HCT116 (cell line): ENCODE data around the gene PTDSS2. TPM values are rescaled to one million over a fixed set of nuclear protein-coding genes. Genes with fewer than 3 reads are reported as not detected.

Experiments used
- ATAC-seq: fragments of 200-7000 bp; cut with Tn5 transposase; 2 replicates; pipeline ENCODE4 v1.9.1; 2020; ENCODE audit warnings: mild to moderate bottlenecking, moderate library complexity
- BruUV-seq: library from RNA; stranded (reverse); fragments of 400-500 nt; replicated peaks from 2 replicates; lab custom pipeline; 2021; lab: Mats Ljungman, UMichigan
- CTCF ChIA-PET: fragments of 300-600 bp; sonication (Branson Sonifier 250); formaldehyde crosslinking; loops from one replicate; lab custom pipeline; 2021; ENCODE audit warnings: antibody characterized with exemption; lab: Charles Lee
- POLR2A ChIA-PET: fragments of 300-600, 350-600 bp; sonication (Branson Sonifier 250); formaldehyde crosslinking; loops from one replicate; lab custom pipeline; 2021; ENCODE audit warnings: antibody characterized with exemption; lab: Charles Lee
- RAD21 ChIA-PET, 2 experiments: fragments of 300-600 bp; sonication (Branson Sonifier 250); formaldehyde crosslinking; loops; one replicate each; lab custom pipeline; 2023; ENCODE audit warnings: low total read pairs in 2 of 2; ENCODE audit not compliant: uncharacterized antibody in 2 of 2, unreplicated experiment in 2 of 2, low non-redundant PET in 1 of 2; lab: Charles Lee
- DNase-seq: peaks from one replicate; pipeline ENCODE4 v3.0.0-alpha.2; 2010; ENCODE audit warnings: low read depth, low spot score
- H2AFZ ChIP-seq: fragments of 200-600 bp; shearing (Covaris generic), sonication (generic); 2 replicates; pipeline ENCODE4 v1.6.1; 2017; ENCODE audit warnings: low read depth, mixed run types, mixed read lengths, antibody characterized with exemption, low read length; ENCODE audit not compliant: poor library complexity, severe bottlenecking
- H3K27ac ChIP-seq: 2 replicates; pipeline ENCODE4 v1.5.1; 2012; ENCODE audit warnings: low read depth, low read length
- H3K27me3 ChIP-seq: fragments of 200-600 bp; sonication (generic); 2 replicates; pipeline ENCODE4 v1.6.1; 2016; ENCODE audit warnings: mixed run types, low read length, mixed read lengths; ENCODE audit not compliant: insufficient read depth
- H3K36me3 ChIP-seq, 2 experiments: fragments of 200-500 bp in 1 of 2; fragments of 200-600 bp in 1 of 2; sonication (Bioruptor generic) in 1 of 2; sonication (generic) in 1 of 2; 2 replicates each; pipeline versions ENCODE4 v1.5.1 to v1.6.1; 2014 to 2016; ENCODE audit warnings: low read length in 2 of 2, inconsistent platforms in 1 of 2, mixed read lengths in 1 of 2, mixed run types in 1 of 2; ENCODE audit not compliant: insufficient read depth in 2 of 2, control insufficient read depth in 1 of 2
- H3K4me1 ChIP-seq, 2 experiments: fragments of 200-600 bp in 1 of 2; sonication (generic) in 1 of 2; 2 replicates each; pipeline versions ENCODE4 v1.5.1 to v1.6.1; 2012 to 2017; ENCODE audit warnings: low read length in 2 of 2, inconsistent platforms in 1 of 2, mild to moderate bottlenecking in 1 of 2, mixed read lengths in 1 of 2, mixed run types in 1 of 2, moderate library complexity in 1 of 2; ENCODE audit not compliant: insufficient read depth in 2 of 2, control insufficient read depth in 1 of 2
- H3K4me2 ChIP-seq: fragments of 200-600 bp; sonication (generic); 2 replicates; pipeline ENCODE4 v1.6.1; 2017; ENCODE audit warnings: mixed run types, low read length, mixed read lengths
- H3K4me3 ChIP-seq, 2 experiments: fragments of 200-600 bp in 1 of 2; sonication (generic) in 1 of 2; replicated peaks in 1 of 2; 2 replicates each; pipeline ENCODE4 v1.5.1; 2011 to 2016; ENCODE audit warnings: low read length in 2 of 2, control low read depth in 1 of 2, low read depth in 1 of 2, mild to moderate bottlenecking in 1 of 2, mixed read lengths in 1 of 2, mixed run types in 1 of 2
- H3K79me2 ChIP-seq: fragments of 200-600 bp; sonication (generic); 2 replicates; pipeline ENCODE4 v1.6.1; 2017; ENCODE audit warnings: mild to moderate bottlenecking, mixed run types, low read length, moderate library complexity, mixed read lengths; ENCODE audit not compliant: insufficient read depth
- H3K9ac ChIP-seq: fragments of 200-600 bp; sonication (generic); 2 replicates; pipeline ENCODE4 v1.6.1; 2016; ENCODE audit warnings: low read length, mixed read lengths
- H3K9me2 ChIP-seq: fragments of 200-600 bp; sonication (generic), shearing (Covaris generic); 2 replicates; pipeline ENCODE4 v1.6.1; 2017; ENCODE audit warnings: mixed run types, mild to moderate bottlenecking, moderate library complexity; ENCODE audit not compliant: insufficient read depth
- H3K9me3 ChIP-seq, 2 experiments: fragments of 200-500 bp in 1 of 2; fragments of 200-600 bp in 1 of 2; sonication (Bioruptor generic) in 1 of 2; sonication (generic) in 1 of 2; 2 replicates each; pipeline ENCODE4 v1.6.1; 2014 to 2017; ENCODE audit warnings: low read length in 2 of 2, mixed read lengths in 2 of 2, inconsistent platforms in 1 of 2, low read depth in 1 of 2, mild to moderate bottlenecking in 1 of 2, mixed run types in 1 of 2, moderate library complexity in 1 of 2; ENCODE audit not compliant: control insufficient read depth in 1 of 2, insufficient read depth in 1 of 2
- H4K20me1 ChIP-seq: fragments of 200-600 bp; sonication (generic), shearing (Covaris generic); 2 replicates; pipeline ENCODE4 v1.6.1; 2017; ENCODE audit warnings: mixed run types, mild to moderate bottlenecking, moderate library complexity; ENCODE audit not compliant: insufficient read depth
- ELF1 ChIP-seq: IDR thresholded peaks from 2 replicates; pipeline ENCODE4 v1.6.1; 2012; ENCODE audit warnings: low read depth, borderline replicate concordance
- EZH2 ChIP-seq: fragments of 200-600 bp; sonication (generic); IDR thresholded peaks from 2 replicates; pipeline ENCODE4 v1.6.1; 2017; ENCODE audit warnings: antibody characterized with exemption, mixed run types
- FOSL1 ChIP-seq: IDR thresholded peaks from 2 replicates; pipeline ENCODE4 v1.6.1; 2012; ENCODE audit warnings: low read depth
- JUND ChIP-seq: IDR thresholded peaks from 2 replicates; pipeline ENCODE4 v1.6.1; 2012
- MAX ChIP-seq: IDR thresholded peaks from 2 replicates; pipeline ENCODE4 v1.6.1; 2012
- RAD21 ChIP-seq: IDR thresholded peaks from 2 replicates; pipeline ENCODE4 v1.6.1; 2012; ENCODE audit warnings: low read depth, mild to moderate bottlenecking
- SIN3A ChIP-seq: IDR thresholded peaks from 2 replicates; pipeline ENCODE4 v1.6.1; 2012; ENCODE audit warnings: low read depth
- SP1 ChIP-seq: IDR thresholded peaks from 2 replicates; pipeline ENCODE4 v1.6.1; 2012; ENCODE audit warnings: low read depth
- SRF ChIP-seq: IDR thresholded peaks from 2 replicates; pipeline ENCODE4 v1.6.1; 2012; ENCODE audit warnings: low read depth
- TCF7L2 ChIP-seq: IDR thresholded peaks from 2 replicates; pipeline ENCODE4 v1.7.0; 2011; ENCODE audit warnings: borderline replicate concordance, inconsistent platforms; ENCODE audit not compliant: insufficient read depth, insufficient read length; ENCODE audit errors: extremely low read depth
- YY1 ChIP-seq: IDR thresholded peaks from 2 replicates; pipeline ENCODE4 v1.6.1; 2011; ENCODE audit warnings: low read length, low read depth, moderate library complexity, mild to moderate bottlenecking; ENCODE audit not compliant: insufficient replicate concordance; ENCODE audit errors: extremely low read depth
- ZFX ChIP-seq: fragments of 450-650 bp; IDR thresholded peaks from 2 replicates; pipeline ENCODE4 v1.6.1; 2017
- ZNF274 ChIP-seq: fragments of 200-500 bp; sonication (Bioruptor generic); IDR thresholded peaks from 2 replicates; pipeline ENCODE4 v1.6.1; 2014; ENCODE audit warnings: mild to moderate bottlenecking, low read depth, low read length, inconsistent platforms
- intact Hi-C: fragments of 100-400 bp; cut with micrococcal nuclease; formaldehyde crosslinking; loops from 2 replicates; pipeline ENCODE4 v1.10.0; 2022
- total RNA-seq: library from RNA; stranded (reverse); gene quantifications from one replicate; pipeline ENCODE4 v1.2.1, GENCODE V29; 2021; ENCODE audit not compliant: unreplicated experiment
- TF ChIP-seq, protein P1 (sequence below): IDR thresholded peaks from 2 replicates; pipeline ENCODE4 v1.6.1; 2012

PTDSS2 gene
- total RNA-seq, 1 experiment from 2014 or later, result 40.1 TPM

- ATAC-seq, result no peak
These were observed 42.5 kb downstream of the PTDSS2 start for GRCh38 chr11:492427-493226.

More at GRCh38 chr11:492427-493226, 42.5 kb downstream of the PTDSS2 start:
- intact Hi-C loops, result no loop called here
- Histone ChIP-seq H3K9me3 (no peaks in the 10 kb centered on the region), H4K20me1 (no peaks in the 10 kb centered on the region), H3K79me2 (no peaks in the 10 kb centered on the region), H3K9me2 (no peaks in the 10 kb centered on the region), H3K27me3 (no peaks in the 10 kb centered on the region), H3K4me1 (no peaks in the 10 kb centered on the region), H3K9ac (no peak overlapping the region), H3K27ac (no peak overlapping the region), H3K4me3 (no peak overlapping the region), H3K36me3 (peaks cover 6 to 12% of the 10 kb centered on the region in 2 experiments; a peak in 2 of 4 replicates), H3K4me2 (no peak overlapping the region), H2AFZ (no peak overlapping the region)
- BruUV-seq, result no TSS peak
- ChIA-PET CTCF (no interaction called here), RAD21 (no interaction called here), POLR2A (interaction anchor here (0.7 kb wide), 1 partner anchor 13 kb away, joined by 4 read pairs; no protein-coding TSS in a partner anchor)
- DNase-seq, result no peak
- no peak for TF ChIP-seq YY1
- no peak for TF ChIP-seq EZH2
- no peak for TF ChIP-seq FOSL1
- no peak for TF ChIP-seq SP1
- TF ChIP-seq ZNF274, result no peak
- TF ChIP-seq JUND, result no peak
- no peak for TF ChIP-seq TCF7L2
- TF ChIP-seq MAX, result no peak
- no peak for TF ChIP-seq SIN3A
- TF ChIP-seq, protein P1, sequence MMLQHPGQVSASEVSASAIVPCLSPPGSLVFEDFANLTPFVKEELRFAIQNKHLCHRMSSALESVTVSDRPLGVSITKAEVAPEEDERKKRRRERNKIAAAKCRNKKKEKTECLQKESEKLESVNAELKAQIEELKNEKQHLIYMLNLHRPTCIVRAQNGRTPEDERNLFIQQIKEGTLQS, result no peak
- no peak for TF ChIP-seq ZFX
- TF ChIP-seq SRF, result no peak
- TF ChIP-seq RAD21, result no peak
- TF ChIP-seq ELF1, result no peak
